ENCODE data around the gene NUDT19.
"Not testable (repeated sequence)": the region's sequence is repeated elsewhere in the genome, so short reads cannot be mapped to it uniquely, and the experiment has no call there.

The NUDT19 gene

DNA sequence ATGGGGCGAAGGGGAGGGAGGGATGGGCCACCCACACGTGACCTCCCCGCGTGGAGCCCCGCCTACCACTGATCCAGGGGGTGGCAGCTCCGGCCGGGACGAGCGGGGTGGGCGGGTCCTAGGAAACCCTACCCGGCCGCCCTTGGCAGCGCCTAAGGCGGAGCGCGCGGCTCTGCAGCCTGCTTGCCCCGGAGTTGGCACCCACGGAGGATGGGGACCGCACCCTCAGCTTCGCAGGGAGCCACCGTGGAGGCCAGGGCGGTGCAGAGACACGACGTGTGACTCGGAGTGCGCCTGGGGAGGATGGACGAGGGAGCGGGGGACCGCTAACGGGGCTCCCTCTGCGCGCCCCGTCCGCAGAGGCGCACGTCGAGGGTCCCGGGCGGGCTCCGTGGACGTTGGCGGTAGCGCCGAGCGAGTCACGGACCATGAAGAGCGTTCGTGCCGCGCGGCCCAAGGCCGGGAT lies 15.9 kb upstream of the NUDT19 start, which contains the start of gene RGS9BP:
RGS9BP (plus strand) TSS at position 129 of the 466 bp plus-strand sequence. CDS start 416 bp downstream, outside the sequence.
- no peak for DNase-seq (ENCODE audit: low read depth)

DNA sequence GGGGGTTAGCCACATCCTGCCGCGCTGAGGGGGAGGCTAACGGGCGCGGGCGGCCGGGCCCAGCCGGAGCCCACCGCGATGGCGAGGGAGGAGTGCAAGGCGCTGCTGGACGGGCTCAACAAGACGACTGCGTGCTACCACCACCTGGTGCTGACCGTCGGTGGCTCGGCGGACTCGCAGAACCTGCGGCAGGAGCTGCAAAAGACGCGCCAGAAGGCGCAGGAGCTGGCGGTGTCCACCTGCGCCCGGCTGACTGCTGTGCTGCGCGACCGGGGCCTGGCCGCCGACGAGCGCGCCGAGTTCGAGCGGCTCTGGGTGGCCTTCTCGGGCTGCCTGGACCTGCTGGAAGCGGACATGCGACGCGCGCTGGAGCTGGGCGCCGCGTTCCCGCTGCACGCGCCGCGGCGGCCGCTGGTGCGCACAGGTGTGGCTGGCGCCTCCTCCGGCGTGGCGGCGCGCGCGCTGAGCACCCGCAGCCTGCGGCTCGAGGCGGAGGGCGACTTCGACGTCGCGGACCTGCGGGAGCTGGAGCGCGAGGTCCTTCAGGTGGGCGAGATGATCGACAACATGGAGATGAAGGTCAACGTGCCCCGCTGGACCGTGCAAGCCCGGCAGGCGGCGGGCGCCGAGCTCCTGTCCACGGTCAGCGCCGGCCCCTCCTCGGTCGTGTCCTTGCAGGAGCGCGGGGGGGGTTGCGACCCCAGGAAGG lies 15.3 kb upstream of the NUDT19 start:
- no peak for DNase-seq (ENCODE audit: low read depth)

DNA sequence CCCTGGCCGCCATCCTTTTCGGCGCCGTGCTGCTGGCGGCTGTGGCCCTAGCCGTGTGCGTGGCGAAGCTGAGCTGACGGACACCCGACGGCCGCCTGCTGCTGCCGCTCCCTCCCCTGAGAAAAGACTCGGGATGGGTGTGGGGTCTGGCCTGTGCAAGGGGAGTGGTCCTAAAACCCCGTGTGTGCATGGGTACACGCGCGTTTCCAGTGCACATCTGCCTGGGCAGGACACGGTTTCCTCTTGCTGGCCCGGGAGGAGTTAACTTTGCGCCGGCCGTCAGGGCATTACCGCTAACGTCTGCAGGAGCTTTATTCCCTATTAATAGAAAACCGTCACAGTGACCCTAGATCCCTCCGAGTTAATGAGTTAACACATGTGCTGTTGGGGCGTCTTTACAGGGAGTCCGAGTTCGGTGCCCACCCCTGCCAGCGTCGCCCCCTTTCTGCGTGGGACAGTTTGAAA lies 14.7 kb upstream of the NUDT19 start:
- no peak for DNase-seq (ENCODE audit: low read depth)

DNA sequence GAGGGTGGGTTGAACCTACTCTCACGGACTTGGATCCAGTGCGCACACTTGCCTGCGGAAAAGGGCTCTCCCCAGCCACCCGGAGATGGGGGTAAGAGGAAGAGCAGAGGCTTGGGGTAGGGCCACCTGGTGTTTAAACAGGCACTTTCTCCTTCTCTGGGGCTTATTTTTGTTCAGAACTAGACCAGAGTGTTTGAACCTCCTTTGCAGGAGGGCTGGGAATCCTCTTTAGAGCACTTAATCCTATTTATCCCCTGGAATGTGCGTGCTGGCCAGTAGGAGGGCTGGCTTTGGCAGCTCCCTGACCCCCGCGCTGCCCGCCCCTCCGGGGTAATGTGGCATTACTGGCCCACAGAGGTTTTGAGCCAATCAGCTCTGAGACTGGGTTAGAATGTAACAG lies 14.0 kb upstream of the NUDT19 start:
- no peak for DNase-seq (ENCODE audit: low read depth)

DNA sequence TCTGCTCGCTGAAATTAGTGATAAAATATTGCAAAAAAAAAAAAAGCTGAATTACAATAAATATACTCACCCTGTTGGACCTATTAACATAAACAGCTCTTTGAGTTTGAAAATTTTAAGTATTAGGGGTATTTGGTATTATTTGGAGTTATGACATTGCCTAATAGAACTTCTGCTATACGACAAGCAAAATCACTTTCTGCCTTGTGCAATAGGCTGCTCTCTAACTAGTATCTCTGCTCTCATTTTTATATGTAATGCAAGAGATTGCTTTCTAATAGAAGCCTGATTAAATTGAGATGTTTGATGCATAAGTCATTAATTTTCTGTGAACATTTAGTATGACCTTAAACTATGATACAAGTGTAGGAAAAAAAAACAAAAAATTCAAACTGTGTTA lies 10.6 kb upstream of the NUDT19 start:
- DNase-seq (ENCODE audit: low read depth): no peak

DNA sequence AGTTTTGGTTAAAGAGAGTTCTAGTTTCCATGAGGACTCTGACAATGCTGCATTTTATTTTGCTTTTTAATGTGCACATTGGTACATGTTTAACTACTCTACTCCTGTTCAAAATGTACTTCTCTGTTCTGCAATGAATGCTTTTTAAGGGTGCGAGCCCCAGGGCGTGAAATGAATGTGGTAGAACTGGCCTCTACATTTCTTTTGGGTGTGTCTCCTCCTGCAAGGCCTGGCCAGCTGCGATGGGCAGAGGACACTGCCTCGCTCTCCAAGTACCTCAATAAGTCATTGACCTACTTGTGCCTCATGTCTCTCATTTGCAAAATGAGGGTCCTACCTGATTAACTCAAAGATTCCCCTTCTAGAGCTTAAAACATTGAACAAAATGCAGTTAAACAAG lies 9.3 kb upstream of the NUDT19 start:
- DNase-seq (ENCODE audit: low read depth): no peak

DNA sequence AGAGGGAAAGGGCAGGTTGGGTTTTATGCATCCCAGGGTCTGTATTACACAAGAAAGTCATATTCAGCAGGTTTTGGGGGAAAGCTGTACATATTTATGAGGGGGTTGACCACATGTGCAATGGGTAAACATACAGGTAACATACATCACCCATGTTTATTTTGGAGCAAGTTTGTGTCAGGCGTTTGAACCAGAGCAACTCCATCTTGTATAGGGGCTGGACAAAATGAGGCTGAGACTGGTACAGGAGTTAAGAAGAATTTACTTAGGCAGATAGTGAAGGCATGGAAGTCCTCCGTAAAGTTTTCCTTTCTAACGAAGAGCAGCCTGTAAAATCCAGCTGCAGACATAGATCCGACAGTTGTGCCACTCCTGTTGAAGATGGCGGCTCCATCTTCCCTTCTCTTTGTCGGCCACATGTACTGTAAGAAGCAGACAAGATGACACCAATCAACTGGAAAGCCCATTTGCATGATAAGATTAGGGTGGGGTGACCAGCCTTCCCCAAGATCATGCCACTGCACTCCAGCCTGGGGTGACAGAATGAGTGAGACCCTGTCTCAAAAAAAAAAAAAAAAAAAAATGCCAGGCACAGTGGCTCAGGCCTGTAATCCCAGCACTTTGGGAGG lies 4.7 kb upstream of the NUDT19 start:
- no peak for DNase-seq (ENCODE audit: low read depth)

DNA sequence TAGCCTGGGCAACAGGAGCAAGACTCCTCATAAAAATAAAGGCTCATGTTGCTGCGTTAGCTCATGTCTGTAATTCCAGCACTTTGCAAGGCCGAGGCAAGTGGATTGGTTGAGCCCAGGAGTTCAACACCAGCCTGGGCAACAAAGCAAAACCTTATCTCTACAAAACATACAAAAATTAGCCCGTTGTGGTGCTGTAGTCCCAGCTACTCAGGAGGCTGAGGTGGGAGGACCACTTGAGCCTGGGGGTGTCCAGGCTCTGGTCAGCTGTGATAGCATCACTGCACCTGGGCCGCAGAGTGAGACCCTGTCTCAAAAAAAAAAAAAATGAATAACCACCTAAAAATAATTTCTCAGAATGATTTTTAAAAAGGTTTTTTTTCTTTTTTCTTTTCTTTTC lies 3.9 kb upstream of the NUDT19 start:
- DNase-seq (ENCODE audit: low read depth): no peak

DNA sequence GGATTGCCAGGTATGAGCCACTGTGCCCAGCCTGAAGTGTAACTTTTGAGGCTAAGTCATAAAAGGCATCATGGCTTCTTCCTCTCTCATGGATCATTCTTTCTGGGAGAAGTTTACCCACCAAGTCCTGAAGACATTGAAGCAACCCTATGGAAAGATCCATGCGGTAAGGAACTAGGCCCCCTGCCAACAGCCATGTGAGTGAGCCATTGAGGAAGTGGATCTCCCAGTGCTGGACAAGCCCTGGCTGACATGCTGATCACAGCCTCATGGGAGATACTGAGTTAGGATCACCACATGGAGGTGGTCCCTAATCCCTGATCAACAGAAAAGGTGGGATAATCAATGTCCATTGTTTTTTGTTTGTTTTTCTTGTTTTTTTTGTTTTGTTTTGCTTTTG lies 3.3 kb upstream of the NUDT19 start:
- no peak for DNase-seq (ENCODE audit: low read depth)

DNA sequence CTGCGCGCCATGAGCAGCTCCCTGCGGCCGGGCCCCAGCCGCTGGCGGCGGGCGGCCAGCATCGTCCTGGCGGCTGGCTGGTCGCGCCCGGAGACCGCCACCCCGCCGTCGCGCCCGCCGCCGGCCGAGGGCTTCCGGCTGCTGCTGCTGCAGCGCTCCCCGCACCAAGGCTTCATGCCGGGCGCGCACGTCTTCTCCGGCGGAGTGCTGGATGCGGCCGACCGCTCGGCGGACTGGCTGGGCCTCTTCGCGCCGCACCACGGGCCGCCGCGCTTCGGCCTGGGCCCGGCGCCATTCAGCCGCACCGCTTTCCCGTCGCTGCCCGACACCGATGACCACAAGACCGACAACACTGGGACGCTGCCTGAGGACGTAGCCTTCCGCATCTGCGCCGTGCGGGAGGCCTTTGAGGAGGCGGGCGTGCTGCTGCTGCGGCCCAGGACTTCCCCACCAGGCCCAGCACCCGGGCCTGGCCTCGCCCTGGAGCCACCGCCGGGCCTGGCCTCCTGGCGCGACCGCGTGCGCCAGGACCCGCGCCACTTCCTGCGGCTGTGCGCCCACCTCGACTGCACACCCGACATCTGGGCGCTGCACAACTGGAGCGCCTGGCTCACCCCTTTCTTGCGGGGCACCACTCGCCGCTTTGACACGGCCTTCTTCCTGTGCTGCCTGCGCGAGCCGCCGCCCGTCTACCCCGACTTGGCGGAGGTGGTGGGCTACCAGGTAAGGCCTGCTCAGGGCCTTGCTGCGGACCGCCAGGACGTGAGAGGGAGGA lies 518 bp downstream of the NUDT19 start:
- DNase-seq (ENCODE audit: low read depth): peak; percentile 30

DNA sequence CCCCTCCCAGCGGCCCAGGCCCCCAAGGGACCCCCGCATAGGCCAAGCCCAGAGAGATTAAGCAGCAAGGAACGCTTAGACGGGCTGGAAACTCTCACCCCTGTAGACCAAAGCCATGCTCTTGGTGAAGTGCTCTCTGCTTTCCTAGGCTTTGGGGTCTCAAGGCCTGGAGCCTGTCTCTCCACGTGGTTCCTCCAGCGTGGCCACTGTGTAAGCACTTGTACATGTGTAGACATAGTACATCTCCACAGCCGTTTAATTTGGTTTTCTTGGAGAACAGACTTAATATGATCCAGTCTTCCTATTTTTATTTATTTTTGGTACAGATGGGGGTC lies 1.1 kb downstream of the NUDT19 start:
- DNase-seq (ENCODE audit: low read depth): no peak

DNA sequence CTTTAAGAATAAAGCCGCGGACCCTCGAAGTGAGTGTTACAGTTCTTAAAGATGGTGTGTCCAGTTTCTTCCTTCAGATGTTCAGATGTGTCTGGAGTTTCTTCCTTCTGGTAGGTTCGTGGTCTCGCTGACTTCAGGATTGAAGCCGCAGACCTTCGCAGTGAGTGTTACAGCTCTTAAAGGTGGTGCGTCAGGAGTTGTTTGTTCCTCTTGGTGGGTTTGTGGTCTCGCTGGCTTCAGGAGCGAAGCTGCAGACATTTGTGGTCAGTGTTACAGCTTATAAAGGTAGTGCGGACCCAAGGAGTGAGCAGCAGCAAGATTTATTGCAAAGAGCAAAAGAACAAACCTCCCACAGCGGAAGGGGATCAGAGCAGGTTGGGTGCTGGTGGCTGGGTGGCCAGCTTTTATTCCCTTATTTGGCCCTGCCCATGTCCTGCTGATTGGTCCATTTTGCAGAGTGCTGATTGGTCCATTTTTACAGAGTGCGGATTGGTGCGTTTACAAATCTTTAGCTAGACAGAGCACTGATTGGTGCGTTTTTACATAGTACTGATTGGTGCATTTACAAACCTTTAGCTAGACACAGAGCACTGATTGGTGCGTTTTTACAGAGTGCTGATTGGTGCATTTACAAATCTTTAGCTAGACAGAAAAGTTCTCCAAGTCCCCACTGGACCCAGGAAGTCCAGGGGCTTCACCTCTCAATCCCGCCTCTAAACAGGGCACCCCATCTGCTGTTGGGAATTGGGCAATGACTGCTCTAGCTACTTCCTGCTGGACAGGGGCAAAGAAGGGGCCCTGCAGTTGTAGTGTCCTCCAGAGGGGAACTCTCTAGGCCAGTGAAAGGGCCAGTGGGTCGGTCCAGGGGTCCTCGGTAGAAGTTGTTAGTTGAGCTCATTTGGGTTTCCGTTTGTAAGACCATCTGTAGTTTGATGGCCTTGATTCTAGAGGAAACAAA lies 1.8 kb downstream of the NUDT19 start:
- not testable (repeated sequence) for DNase-seq (ENCODE audit: low read depth)

DNA sequence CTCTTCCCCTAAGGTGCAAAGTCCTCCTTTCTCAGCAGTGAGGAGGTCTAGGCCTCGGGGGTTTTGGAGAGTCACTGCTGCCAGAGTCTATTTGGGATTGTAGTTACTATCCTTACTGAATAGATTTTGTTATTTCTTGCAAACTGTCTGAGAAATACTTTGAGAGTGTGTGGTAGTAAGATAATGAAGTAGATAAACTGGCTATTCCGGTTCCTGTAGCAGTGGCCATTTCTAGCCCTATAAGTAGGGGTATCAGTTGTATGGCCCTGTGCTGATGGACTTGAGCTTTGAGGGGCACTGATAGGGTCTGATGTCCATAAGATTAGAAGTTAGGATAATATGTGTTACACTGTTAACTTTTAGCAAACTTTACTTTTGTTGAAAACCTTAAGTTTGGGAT lies 2.7 kb downstream of the NUDT19 start:
- not testable (repeated sequence) for DNase-seq (ENCODE audit: low read depth)

DNA sequence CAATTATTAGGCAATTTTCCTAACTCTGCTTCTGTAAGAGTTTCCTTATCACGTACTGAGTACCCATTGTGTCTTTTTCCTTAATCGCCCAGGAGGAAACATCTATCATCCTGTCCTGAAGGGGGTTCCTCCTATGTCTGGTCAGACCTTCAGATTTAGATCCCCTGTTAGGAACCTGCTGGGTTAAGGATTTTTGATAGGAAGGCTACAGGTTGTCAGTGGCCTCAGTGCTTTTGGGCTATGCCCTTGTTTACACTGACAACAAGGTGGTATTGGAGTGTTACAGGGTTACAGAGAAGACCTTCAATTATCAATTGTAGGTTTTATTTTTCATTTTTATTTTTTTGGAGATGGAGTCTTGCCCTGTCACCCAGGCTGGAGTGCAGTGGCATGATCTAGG lies 3.2 kb downstream of the NUDT19 start:
- not testable (repeated sequence) for DNase-seq (ENCODE audit: low read depth)

DNA sequence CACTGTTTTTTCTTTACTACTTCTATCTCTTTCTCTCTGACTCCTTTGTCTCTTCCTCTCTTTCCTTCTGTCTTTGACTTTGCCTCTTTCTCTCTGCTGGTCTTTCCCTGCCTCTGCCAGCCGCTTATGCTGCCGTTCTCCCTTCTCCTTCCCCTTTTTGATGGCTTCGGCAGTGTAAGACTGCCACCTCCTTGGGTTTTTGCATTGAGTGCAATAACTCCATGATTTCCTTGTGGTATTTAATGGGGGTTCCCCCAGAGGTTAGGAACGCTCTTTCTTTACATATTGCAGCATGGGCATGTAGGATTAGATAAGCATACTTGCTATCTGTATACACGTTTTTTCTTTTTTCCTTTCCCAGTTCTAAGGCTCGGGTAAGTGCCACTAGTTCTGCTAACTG lies 3.9 kb downstream of the NUDT19 start:
- not testable (repeated sequence) for DNase-seq (ENCODE audit: low read depth)

DNA sequence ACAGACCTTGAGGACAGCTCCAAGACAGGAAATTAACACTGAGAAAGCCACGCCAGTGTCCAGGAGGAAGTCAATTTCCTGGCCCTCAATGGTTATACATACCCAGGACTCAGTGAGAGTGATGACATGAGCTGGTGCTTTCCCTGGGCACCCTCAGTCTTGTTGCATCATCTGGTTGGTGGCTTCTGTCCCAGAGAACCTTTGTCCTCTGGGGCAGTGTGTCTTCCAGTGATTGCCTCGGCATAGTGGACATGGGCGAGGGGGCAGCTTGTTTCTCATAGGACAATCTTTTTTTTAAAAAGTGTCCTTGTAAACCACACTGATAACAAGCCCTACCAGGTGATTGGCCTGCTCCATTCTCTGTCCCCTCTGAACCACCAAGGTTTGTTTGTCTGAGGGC lies 5.2 kb downstream of the NUDT19 start:
- not testable (repeated sequence) for DNase-seq (ENCODE audit: low read depth)

DNA sequence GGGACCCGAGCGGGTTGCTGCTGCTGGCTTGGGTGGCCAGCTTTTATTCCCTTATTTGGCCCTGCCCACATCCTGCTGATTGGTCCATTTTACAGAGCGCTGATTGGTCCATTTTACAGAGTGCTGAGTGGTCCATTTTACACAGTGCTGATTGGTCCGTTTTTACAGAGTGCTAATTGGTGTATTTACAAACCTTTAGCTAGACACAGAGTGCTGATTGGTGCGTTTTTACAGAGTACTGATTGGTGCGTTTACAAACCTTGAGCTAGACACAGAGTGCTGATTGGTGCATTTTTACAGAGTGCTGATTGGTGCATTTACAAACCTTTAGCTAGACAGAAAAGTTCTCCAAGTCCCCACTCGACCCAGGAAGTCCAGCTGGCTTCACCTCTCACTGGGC lies 8.5 kb downstream of the NUDT19 start:
- DNase-seq (ENCODE audit: low read depth): not testable (repeated sequence)

DNA sequence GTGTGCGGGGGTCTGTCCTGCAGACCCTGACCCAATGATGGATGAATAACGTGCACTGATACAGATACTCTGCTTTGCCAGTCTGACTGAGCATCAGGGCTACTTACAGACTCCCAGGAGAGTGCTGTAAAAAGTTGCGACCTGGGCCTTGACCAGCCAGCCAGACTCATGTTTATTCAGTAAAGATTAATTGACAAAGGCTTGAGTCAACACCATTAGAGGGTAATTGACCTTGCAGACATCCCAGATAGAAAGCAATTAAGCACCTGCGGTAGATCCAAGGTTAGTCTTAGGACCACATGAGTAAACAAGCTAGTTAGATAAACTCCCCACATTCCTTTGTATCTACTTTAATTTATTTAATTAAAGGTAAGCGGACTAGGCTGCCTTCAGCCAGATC lies 10.4 kb downstream of the NUDT19 start:
- DNase-seq (ENCODE audit: low read depth): no peak

DNA sequence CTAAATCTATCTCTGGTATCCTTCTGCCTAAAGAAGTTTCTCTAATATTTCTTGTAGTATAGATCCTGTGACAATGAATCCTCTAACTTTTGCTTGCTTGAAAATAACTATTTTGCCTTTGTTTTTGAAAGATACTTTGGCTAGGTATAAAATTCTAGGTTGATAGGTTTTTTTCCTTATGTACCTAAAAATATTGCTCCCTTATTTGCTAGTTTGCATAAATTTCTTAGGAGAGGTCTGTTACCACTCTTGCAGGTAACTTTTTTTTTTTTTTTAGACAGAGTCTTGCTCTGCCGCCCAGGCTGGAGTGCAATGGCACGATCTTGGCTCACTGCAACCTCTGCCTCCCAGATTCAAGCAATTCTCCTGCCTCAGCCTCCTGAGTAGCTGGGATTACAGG lies 12.4 kb downstream of the NUDT19 start:
- DNase-seq (ENCODE audit: low read depth): not testable (repeated sequence)

DNA sequence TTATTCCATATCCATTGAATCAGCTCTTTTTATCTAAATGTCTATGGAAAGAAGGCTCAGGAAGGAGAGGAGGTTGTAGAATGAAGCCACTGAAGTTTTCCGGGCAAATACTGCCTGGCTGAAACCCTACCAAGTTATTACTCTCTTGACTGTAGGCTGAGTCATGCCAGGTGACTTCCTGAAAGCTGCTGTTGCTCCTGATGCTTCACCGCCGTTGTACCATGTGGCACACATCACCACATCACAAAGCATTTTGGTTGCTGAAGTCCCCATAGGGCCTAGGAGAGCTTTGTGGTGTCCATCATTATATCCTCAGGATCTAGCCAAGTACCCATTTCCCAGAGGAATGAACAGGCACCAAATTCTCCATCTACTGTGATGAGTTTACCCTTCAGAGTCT lies 16.8 kb downstream of the NUDT19 start:
- DNase-seq (ENCODE audit: low read depth): no peak

DNA sequence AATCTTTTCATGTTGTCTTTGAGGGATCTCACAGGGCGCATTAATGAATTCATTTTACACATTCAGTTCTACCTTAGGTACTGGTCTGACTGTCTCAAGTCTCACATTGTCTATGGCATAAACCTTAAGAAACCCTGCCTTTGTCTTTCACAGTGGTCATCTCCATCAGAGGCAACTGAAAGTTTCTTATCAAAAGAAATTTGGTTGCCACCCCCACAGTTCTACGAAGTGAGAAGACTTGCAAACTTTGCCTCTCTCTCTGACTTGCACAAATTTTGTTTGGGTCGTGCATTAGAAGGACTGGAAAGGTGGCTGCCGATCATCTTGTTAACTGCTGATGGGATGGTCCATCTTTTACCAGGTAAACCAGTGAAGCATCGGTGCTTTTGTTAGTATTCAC lies 17.4 kb downstream of the NUDT19 start:
- DNase-seq (ENCODE audit: low read depth): no peak

DNA sequence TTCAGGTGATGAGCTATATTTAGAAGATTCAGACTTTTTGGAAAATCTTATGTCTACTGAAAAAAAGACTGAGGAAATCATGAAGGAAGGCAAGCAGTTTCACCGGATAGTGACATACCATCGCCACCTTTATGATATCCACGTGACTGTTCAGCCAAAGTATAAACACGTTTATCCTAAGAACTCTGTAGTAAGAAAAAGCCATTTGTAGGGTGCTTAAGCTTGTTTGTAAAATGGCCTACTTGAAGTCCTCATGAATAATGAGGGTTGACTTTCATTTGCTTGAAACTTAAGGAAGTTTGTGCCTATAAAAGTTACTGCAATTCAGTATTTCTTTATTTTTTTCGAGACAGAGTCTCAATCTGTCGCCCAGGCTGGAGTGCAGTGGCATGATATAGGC lies 20.1 kb downstream of the NUDT19 start:
- no peak for DNase-seq (ENCODE audit: low read depth)

Measured in GM04503 (cell line).